HG02610 (cell line): ENCODE results near the gene UBALD1.
"Not testable (repeated sequence)": the region's sequence is repeated elsewhere in the genome, so short reads cannot be mapped to it uniquely, and the experiment has no call there.

Experiments used
- ATAC-seq: cut with Tn5 transposase; IDR thresholded peaks from one replicate; pipeline ENCODE4 v1.9.1; 2021; ENCODE audit warnings: mild to moderate bottlenecking, moderate library complexity; ENCODE audit not compliant: unreplicated experiment

Gene UBALD1

GRCh38 chr16:4614571-4615383 is at the start of gene UBALD1:
Gene UBALD1 (minus strand): TSS chr16:4614888. CDS start chr16:4614797, 91 bp downstream.
- ATAC-seq, result peak; percentile 61

- no peak for ATAC-seq
These were observed 49.2 kb upstream of the UBALD1 start for GRCh38 chr16:4663777-4664465.

GRCh38 chr16:4663465-4663776 is 48.7 kb upstream of the UBALD1 start:
- ATAC-seq, result no peak

GRCh38 chr16:4661661-4662060 is 47.0 kb upstream of the UBALD1 start:
- ATAC-seq, result no peak

GRCh38 chr16:4660454-4661007 is 45.8 kb upstream of the UBALD1 start:
- peak; percentile 58 for ATAC-seq

GRCh38 chr16:4659363-4660353 is 45.0 kb upstream of the UBALD1 start:
- ATAC-seq, result no peak

- ATAC-seq, result no peak
These were observed 42.3 kb upstream of the UBALD1 start for GRCh38 chr16:4656695-4657686.

- no peak for ATAC-seq
These were observed 41.5 kb upstream of the UBALD1 start for GRCh38 chr16:4656221-4656620.

GRCh38 chr16:4655801-4656200 is 41.1 kb upstream of the UBALD1 start:
- no peak for ATAC-seq

- no peak for ATAC-seq
These were observed 40.4 kb upstream of the UBALD1 start for GRCh38 chr16:4654964-4655590.

GRCh38 chr16:4654011-4654963 is 39.6 kb upstream of the UBALD1 start:
- no peak for ATAC-seq

GRCh38 chr16:4652561-4652960 is 37.9 kb upstream of the UBALD1 start:
- ATAC-seq, result no peak

- no peak for ATAC-seq
These were observed 37.1 kb upstream of the UBALD1 start for GRCh38 chr16:4651827-4652226.

GRCh38 chr16:4650443-4651074 is 35.9 kb upstream of the UBALD1 start:
- not testable (repeated sequence) for ATAC-seq

GRCh38 chr16:4649744-4650442 is 35.2 kb upstream of the UBALD1 start:
- ATAC-seq, result no peak

GRCh38 chr16:4648917-4649316 is 34.2 kb upstream of the UBALD1 start:
- no peak for ATAC-seq

GRCh38 chr16:4647644-4647980 is 32.9 kb upstream of the UBALD1 start:
- no peak for ATAC-seq
